ENCODE measurements around the gene OLIG3.

GRCh38 chr6:137536104-137536773 lies 42.0 kb upstream of the OLIG3 start:
- TF ChIP-seq GATA3 (IDR thresholded peaks at IDR 0.05; ENCODE audit: low read depth, low read length) (no peak), GATA2 (IDR thresholded peaks at IDR 0.05; ENCODE audit: low read depth, low read length) (no peak)
